Effector memory CD4-positive, alpha-beta T cell (primary cell): ENCODE measurements around the gene SLC24A1.

Experiments
- DNase-seq, 3 donors: peaks; one replicate each; pipeline ENCODE4 v3.0.0-alpha.2; 2020
- H3K27ac ChIP-seq: 2 replicates; pipeline ENCODE4 v1.7.0; 2013; ENCODE audit warnings: mild to moderate bottlenecking, low read length, moderate library complexity; ENCODE audit not compliant: insufficient read depth, poor library complexity, severe bottlenecking
- H3K27me3 ChIP-seq: replicated peaks from 2 replicates; pipeline ENCODE4 v1.7.0; 2013; ENCODE audit warnings: mild to moderate bottlenecking, low read length; ENCODE audit not compliant: insufficient read depth, control insufficient read depth, poor library complexity, severe bottlenecking
- H3K36me3 ChIP-seq: 2 replicates; pipeline ENCODE4 v1.7.0; 2013; ENCODE audit warnings: mild to moderate bottlenecking, low read length, moderate library complexity; ENCODE audit not compliant: control insufficient read depth, insufficient read depth
- H3K4me1 ChIP-seq: 2 replicates; pipeline ENCODE4 v1.7.0; 2013; ENCODE audit warnings: low read length, mild to moderate bottlenecking; ENCODE audit not compliant: control insufficient read depth, insufficient read depth, poor library complexity, severe bottlenecking
- H3K4me3 ChIP-seq: 2 replicates; pipeline ENCODE4 v1.7.0; 2013; ENCODE audit warnings: low read length, low read depth, mild to moderate bottlenecking; ENCODE audit not compliant: insufficient read depth, poor library complexity, severe bottlenecking
- H3K9me3 ChIP-seq: 2 replicates; pipeline ENCODE4 v1.7.0; 2013; ENCODE audit warnings: mild to moderate bottlenecking, low read length, moderate library complexity; ENCODE audit not compliant: control insufficient read depth

The SLC24A1 gene

GRCh38 chr15:65663521-65663920, 41.8 kb downstream of the SLC24A1 start:
- peaks cover 55% of the 10 kb centered on the region for H3K36me3 ChIP-seq
- H3K27me3 ChIP-seq: no peaks in the 10 kb centered on the region
- H3K4me3 ChIP-seq: no peak overlapping the region
- no peak for DNase-seq
- H3K9me3 ChIP-seq: no peaks in the 10 kb centered on the region
- H3K27ac ChIP-seq: no peak overlapping the region
- no peaks in the 10 kb centered on the region for H3K4me1 ChIP-seq

- Histone ChIP-seq H3K36me3 (peaks cover 77% of the 10 kb centered on the region), H3K4me1 (no peaks in the 10 kb centered on the region), H3K27ac (no peak overlapping the region), H3K27me3 (no peaks in the 10 kb centered on the region), H3K4me3 (no peak overlapping the region), H3K9me3 (no peaks in the 10 kb centered on the region)
- no peak for DNase-seq
Observed at GRCh38 chr15:65666257-65666656, 44.5 kb downstream of the SLC24A1 start.

- Histone ChIP-seq H3K4me3 (no peak overlapping the region), H3K27ac (no peak overlapping the region), H3K4me1 (no peaks in the 10 kb centered on the region), H3K27me3 (no peaks in the 10 kb centered on the region), H3K36me3 (peaks cover 25% of the 10 kb centered on the region), H3K9me3 (no peaks in the 10 kb centered on the region)
- DNase-seq: no peak
Observed at GRCh38 chr15:65675551-65675950, 53.8 kb downstream of the SLC24A1 start.

GRCh38 chr15:65676123-65676522, 54.4 kb downstream of the SLC24A1 start:
- no peaks in the 10 kb centered on the region for H3K9me3 ChIP-seq
- no peaks in the 10 kb centered on the region for H3K4me1 ChIP-seq
- no peak for DNase-seq
- H3K36me3 ChIP-seq: peaks cover 19% of the 10 kb centered on the region
- H3K4me3 ChIP-seq: no peak overlapping the region
- H3K27ac ChIP-seq: no peak overlapping the region
- no peaks in the 10 kb centered on the region for H3K27me3 ChIP-seq

GRCh38 chr15:65680544-65680943, 58.8 kb downstream of the SLC24A1 start:
- no peak for DNase-seq
- Histone ChIP-seq H3K9me3 (no peaks in the 10 kb centered on the region), H3K4me1 (no peaks in the 10 kb centered on the region), H3K36me3 (no peaks in the 10 kb centered on the region), H3K27ac (no peak overlapping the region), H3K4me3 (no peak overlapping the region), H3K27me3 (no peaks in the 10 kb centered on the region)

GRCh38 chr15:65682404-65682911, 60.7 kb downstream of the SLC24A1 start:
- Histone ChIP-seq H3K36me3 (peaks cover under 1% of the 10 kb centered on the region), H3K4me1 (no peaks in the 10 kb centered on the region), H3K9me3 (no peaks in the 10 kb centered on the region), H3K27ac (no peak overlapping the region), H3K27me3 (no peaks in the 10 kb centered on the region), H3K4me3 (no peak overlapping the region)
- no peak for DNase-seq

GRCh38 chr15:65688462-65688861, 66.7 kb downstream of the SLC24A1 start:
- Histone ChIP-seq H3K27me3 (no peaks in the 10 kb centered on the region), H3K27ac (no peak overlapping the region), H3K4me1 (no peaks in the 10 kb centered on the region), H3K36me3 (peaks cover 35% of the 10 kb centered on the region), H3K4me3 (no peak overlapping the region), H3K9me3 (no peaks in the 10 kb centered on the region)
- no peak for DNase-seq

GRCh38 chr15:65690173-65690572, 68.4 kb downstream of the SLC24A1 start:
- H3K36me3 ChIP-seq: peaks cover 44% of the 10 kb centered on the region
- H3K4me1 ChIP-seq: no peaks in the 10 kb centered on the region
- H3K27me3 ChIP-seq: no peaks in the 10 kb centered on the region
- no peaks in the 10 kb centered on the region for H3K9me3 ChIP-seq
- no peak overlapping the region for H3K27ac ChIP-seq
- DNase-seq: no peak
- H3K4me3 ChIP-seq: no peak overlapping the region

GRCh38 chr15:65690778-65691177, 69.0 kb downstream of the SLC24A1 start:
- no peak overlapping the region for H3K4me3 ChIP-seq
- H3K9me3 ChIP-seq: no peaks in the 10 kb centered on the region
- no peaks in the 10 kb centered on the region for H3K4me1 ChIP-seq
- peaks cover 48% of the 10 kb centered on the region for H3K36me3 ChIP-seq
- no peaks in the 10 kb centered on the region for H3K27me3 ChIP-seq
- no peak for DNase-seq
- H3K27ac ChIP-seq: no peak overlapping the region

- Histone ChIP-seq H3K4me3 (no peak overlapping the region), H3K27ac (no peak overlapping the region), H3K4me1 (no peaks in the 10 kb centered on the region), H3K36me3 (peaks cover 56% of the 10 kb centered on the region), H3K27me3 (no peaks in the 10 kb centered on the region), H3K9me3 (no peaks in the 10 kb centered on the region)
- no peak for DNase-seq
Observed at GRCh38 chr15:65695081-65695480, 73.3 kb downstream of the SLC24A1 start.
